SKM-1 treated with dmso at 0.1 percent for 144 hours (cell line): ENCODE data around the gene HPCA.

Experiments
- DNase-seq: peaks from one replicate; lab custom pipeline; 2025; ENCODE audit not compliant: unreplicated experiment; lab: John Stamatoyannopoulos, UW

Gene HPCA

DNA sequence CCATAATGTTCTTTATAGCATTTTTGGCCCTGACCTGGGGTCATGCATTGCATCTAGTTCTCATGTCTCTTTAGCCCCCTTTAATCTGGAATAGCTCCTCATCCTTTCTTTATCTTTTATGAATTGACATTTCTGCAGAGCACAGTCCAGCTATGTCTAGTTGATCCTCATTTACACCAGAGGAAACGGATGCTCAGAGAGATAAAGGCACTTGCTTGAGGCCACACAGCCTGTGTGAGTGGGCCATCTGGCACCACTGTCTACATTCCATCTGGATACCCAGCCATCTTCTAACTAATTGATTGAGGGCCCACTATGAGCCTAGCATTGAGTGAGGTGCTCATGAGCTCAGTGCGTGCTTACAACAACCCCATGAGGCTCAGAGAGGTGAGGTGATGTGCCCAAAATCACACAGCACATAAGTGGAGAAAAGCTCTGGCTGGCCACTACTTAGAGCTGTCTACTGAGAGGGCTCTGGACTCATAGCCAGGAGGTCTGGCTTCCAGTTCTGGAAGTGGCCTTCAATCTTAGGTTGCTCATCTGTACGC is 3.5 kb downstream of the HPCA start:
- DNase-seq: no peak

DNA sequence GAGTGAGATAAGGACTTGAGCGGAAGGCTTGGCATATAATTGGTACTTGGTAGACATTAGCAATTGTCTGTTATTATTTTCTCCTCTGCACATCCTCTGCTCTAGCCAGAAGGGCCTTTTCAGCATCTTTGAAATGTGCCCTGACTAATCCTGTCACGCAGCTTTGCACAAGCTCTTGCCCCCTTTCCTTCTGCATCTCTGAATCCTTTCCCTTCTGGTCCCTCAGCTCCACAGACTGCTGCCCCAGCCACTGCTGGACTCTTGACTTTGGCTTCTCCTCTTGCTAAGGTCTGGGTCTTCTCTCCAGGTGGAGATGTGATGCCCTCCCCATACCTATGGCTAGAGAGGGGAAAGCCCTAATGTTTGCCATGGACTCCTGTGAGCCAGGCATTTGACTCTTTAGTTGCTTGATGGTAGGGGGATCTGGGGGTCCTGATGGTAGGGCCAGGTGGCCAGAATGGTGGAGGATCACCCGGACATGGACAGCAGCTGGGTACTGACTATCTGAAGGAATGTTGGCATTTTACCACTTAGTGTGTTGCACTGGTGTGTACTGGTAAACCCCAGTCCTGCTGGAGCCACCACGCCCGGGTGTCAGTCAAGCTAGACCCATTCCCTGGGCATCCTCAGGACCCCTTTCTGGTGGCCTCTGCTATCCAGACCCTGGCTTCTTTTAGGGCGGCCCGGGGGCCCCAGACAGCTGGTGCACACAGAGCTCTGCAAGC is 4.4 kb downstream of the HPCA start:
- no peak for DNase-seq

DNA sequence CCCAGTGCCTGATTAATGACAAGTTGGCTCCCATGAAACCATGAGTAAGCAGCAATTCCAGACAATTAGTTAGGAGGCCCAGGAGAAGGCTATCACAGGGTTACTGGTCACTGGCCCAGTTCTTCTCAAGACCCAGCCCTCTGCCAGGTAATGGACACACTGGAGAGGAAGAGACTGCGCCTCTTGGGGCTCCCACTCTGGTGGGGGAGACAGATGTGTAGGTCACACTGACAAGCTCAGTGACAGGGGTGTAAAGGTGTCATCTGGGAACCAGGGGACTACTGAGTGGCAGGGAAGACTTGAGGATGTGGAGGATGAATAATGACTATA is 4.9 kb downstream of the HPCA start:
- DNase-seq: no peak

DNA sequence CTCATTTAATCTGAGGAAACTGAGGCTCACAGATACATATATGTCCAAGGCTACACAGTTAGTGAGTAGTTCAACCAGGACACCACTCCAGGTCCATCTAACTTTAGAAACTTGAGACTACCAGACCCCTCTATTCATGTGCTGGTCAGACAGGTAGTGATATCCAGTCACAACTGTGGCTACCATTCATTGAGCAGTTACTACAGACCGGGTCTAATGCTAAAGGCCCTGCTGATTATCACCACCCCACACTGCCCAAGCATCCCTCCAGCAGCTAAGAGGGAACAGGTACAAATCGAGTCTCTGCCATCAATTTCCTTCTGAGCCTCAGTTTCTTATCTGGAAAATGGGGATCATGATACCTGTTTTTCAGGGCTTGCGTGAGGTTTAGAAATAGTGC is 5.3 kb downstream of the HPCA start:
- no peak for DNase-seq

DNA sequence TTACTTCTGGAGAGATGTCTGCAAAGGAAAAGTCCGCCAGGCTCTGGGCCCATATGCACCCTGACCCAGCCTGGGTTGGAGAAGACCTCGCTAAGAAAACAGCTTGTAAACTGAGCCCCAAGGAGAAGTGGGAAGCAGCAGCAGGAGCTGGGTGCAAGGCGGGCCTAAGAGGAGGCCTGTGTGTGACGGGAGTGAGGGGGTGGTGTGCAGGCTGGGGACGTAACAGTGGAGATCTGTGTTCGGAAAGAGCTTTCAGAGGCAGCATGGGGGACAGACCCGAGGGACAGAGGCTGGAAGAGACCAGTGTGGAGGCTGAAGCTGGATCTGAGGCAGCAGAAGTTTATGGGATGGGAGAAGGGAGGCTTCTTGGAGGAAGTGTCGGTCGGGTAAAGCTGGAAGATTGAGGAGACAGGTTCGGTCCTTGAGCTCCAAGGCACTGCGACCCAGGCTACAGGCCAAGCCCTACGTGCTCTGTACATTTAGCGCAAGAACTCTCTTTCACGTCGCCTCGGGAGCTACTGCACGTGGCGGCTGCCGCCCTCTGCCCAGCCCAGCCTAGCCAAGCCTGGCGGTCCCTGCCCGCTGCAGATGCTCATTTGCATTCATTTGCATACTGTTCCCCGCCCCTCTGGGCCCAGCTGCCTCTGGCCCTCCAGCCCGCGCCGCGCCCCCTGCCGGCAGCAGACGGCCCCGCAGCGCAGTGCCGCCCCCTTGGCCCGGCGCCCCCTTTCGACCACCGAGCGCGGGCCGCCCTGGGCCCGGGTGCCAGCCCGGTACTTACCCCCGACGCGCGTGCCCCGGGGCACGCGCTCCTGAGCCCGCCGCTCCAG is 6.3 kb downstream of the HPCA start:
- no peak for DNase-seq

DNA sequence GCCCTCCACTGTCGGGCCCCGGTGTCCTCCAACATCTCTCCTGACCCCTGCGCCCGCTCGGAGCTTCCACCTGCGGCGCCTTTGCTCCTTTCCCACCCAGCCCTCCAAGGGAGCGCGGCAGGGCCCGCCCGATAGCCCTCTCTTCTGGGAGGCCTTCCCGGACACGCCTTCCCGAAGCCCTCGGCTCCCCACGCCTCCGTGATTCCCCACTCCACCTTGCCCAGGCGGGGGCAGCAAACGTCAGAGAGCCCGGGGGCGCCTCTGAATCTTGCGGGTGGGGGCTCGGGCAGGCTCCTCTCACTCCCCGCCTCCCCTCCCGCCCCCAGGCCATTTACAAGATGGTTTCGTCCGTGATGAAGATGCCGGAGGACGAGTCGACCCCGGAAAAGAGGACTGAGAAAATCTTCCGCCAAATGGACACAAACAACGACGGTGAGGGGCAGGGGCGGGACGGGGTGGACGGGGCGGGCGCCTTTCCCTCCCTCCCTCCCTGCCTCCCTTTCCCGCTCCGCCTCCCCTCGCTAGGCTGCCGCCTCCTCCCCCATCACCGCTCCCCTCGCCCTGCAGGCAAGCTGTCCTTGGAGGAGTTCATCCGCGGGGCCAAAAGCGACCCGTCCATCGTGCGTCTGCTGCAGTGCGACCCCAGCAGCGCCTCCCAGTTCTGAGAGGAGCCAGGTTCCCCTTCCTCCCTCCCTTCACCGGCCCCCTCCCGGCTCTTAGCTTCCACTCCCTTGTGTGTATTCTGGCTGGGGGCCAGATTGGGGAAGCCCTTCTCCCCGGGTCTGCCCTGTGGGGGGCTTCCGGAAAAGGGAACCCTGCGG is 7.1 kb downstream of the HPCA start:
- no peak for DNase-seq

DNA sequence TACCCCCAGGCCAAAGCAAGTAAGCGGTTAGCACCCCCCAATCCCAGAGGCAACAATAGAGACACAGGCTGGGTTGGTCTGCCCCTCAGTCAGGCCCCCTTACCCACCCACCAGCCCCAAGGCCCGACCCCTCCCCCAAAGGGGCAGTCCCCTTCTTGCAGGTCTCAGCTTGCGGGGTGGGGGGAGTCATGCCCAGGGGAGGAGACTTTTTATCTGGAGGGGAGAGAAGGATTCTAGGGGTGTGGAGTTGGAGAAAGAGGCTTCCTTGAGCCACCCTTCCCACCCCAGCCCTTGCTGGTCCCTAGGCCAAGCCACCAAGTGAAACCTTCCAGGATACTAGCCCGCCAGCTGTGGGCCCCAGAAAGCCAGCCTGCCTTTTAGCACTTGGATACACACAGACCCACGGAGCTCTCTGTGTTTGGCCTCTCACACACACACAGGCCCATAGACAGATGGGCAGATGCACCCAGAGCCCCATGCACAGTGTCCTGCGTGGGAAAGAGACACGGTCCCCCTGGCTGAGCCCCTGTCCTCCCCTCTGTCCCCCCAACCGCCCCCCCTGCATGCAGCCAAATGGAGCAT is 7.8 kb downstream of the HPCA start:
- no peak for DNase-seq

DNA sequence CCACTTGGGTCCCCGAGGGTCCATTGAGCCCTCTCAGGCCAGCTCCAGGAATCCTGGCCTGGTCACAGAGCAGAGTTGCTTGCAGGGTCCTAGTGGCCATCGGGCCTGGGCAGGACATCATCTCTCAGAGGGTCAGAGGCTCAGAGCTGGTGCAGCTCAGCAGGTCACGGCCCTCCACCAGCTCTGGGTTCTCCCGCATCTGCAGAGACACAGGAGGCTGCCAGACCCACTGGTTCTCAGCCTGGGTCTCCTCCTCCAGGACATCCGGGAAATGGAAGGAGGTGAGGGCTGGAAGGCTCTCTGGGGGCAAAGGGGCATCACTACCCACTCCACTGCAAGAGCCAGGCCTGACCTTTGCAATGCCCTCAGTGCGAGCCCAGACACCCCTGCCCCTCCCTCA is 8.4 kb downstream of the HPCA start:
- DNase-seq: no peak

DNA sequence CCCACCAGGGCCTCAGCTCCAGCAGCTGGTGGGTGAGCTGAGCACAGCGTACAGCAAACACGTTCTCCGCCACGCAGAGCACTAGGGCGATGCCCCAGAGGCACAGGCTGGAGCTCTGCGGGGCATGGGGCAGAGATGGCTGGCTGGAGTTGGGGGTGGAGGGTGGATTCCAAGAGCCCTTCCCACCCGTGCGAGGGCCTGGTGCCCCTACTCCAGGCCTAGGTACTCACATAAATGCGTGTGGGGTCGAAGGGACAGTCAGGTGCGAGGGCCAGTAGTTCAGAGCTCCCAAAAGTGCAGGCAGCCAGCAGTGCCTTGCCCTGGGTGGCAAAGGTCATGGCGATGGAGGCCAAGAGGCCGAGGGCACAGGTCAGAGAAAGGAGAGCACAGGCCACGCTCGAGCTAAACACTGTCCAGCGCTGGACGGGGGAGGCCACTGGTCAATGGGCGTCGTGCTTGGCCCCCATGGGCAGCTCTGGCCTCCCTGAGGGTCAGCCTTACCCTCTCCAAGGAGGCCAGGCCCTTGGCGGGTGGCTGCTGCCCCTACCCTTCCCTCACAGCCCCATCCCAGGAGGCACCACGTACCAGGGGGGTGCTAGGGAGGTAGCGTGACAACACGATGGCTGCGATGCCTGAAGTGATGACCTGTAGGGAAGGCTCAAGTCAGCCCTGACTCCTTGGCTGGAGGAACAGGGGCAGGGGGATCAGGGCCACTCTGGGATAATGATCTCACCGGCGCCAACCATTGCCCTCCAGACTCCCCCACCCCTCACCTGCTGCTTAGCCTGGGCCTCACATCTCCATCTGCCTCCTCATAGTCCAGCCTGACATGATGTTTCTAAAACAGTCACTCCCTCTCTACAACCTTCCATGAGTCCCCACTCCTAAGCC is 9.3 kb downstream of the HPCA start:
- DNase-seq: no peak

DNA sequence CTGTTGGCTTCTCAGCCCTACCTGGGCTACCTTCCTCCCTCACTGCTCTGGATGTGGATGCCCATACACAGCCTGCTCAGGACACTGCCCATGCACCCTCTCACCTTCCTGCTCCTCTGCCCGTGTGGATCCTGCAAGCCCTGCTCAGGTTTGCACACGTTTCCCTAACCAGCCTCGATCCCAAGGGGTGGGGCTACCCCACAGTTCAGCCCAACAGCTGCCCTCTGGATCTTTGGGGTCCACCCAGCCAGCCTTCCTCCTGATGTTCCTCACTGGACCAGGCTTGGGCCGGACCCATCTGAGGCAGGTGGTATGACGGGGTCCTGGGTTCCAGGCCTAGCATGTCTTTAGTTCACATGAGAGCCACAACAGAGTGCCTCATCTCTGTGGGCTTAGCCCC is 10.2 kb downstream of the HPCA start:
- no peak for DNase-seq

DNA sequence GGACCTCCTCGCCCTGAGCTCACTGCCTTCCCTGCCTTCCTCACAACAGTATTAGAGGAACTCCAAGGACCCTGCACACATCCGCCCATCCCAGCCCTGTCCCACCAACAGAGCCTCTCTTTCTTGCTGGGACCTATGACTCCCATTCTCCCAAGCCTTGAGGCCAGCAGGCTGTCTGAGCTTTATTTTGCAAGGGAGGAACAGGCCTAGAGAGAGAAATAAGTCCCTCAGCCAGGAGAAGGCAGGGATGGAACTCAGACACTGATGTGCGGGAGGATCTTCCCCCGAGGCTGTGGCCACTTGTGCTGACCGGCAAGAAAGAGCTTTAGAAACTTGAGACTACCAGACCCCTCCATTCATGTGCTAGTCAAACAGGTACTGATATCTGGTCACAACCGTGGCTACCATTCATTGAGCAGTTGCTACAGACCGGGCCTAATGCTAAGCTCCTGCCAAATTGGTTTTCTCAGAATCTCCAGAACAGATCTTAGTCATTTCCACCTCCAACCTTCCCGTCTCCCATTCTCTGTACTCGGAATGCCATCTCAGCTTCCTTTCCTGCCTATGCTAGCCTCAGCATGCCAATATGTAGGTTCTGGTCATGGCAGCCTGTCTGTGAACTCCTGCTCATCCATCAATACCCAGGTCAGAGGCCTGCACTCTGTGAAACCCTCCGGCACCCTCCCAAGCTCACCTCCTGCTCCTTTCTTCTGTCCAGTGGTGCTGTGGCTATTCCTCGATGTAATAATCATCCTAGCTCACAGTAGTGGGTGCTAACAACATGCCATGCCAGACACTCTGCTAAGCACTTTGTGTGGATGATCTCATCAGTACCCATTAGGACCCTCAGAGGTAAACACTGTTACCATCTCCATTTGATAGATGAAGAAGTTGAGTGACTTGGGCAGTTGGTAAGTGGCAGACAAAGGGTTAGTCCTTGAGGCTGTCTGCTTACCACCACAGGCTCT is 11.1 kb downstream of the HPCA start:
- DNase-seq: no peak

DNA sequence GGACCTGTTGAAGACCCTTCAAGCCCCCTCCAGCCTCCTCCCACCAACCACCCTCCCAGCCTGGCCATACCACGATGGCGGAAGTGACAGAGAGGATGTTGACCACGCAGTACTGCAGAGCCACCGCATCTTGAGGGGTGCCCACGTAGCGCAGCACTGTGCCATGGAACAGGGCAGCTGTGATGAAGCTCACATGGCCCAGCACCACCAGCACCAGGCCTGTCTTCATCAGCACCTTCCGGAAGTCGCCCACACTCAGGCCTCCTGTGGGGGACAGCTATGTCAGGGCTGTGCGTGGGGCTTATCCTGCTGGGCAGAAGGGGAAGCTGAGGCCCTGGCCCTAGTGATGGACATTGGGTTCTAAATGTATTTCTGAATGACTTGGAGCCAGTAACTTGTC is 11.8 kb downstream of the HPCA start:
- no peak for DNase-seq

DNA sequence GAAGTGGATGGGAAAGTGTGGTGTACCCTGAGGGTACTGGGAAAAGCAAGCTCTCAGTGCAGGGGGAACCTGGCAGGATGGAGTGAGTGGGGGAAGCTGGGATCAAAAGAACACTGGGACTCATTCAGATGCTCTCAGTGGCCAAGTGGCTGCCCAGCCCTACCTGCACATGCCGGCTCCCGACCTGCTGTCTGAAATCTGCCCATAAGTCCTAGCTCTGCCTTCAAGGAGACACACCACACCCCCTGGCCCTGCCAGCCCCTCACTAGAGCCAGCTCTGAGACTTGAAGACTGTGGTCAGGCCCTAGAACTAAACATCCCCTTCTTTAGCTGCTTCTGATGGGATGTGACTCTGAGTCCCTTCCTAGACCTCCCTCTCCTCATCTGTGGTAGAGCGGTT is 12.7 kb downstream of the HPCA start:
- no peak for DNase-seq

DNA sequence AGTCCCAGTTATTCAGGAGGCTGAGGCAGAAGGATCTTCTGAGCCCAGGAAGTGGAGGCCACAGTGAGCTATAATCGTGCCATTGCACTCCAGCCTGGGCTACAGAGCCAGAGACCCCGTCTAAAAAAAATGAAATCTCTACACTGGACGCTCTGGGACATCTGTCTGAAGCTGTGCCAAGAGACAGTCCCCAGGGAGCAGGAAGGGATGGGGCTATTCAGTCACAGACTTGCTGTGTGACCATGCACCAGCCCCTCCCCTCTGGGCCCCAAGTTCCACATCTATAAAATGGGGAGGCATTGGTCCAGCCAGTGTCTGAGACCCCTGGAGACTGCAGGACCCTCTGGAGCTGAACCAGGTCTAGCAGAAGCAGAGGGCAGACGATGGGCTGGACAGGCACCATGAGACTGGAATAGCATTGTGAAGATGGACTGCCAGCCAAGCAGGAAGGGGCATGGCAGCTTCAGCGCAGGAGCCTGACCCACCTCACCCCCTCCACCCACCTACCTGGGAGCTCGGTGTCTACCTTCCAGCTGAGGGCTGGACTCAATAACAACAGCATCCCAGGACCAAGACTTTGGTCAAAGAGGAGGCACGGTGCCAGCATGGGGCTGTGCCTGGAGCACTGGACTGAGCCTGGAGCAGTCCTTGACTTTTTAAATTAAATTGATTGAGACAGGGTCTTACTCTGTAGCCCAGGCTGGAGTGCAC is 13.4 kb downstream of the HPCA start:
- DNase-seq: no peak

DNA sequence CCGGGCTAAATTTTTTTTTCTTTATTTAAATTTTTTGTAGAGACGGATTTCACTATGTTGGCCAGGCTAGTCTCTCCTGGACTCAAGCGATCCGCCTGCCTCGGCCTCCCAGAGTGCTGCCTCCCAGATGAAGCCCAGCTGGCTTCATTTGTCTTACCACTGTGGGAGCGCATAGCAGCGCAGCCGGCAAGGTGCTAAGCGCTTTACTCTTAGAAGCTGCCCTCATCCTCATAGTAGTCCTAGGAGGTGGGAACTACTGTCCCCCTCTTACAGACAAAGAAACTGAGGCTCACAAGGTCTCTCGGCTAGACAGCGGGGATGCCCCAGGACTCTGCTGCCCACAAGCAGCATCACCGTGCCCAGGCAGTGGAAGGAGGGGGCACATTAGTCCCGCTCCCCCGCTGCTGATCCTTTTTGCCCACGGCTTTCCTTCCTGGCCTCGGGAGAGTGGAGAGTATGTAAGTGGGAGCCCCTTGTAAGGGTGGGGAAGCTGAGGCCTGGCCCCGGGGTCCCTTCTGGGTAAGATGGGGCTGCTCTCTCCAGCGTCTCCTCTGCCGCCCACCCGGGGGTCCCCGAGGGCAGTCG is 14.2 kb downstream of the HPCA start:
- DNase-seq: no peak

DNA sequence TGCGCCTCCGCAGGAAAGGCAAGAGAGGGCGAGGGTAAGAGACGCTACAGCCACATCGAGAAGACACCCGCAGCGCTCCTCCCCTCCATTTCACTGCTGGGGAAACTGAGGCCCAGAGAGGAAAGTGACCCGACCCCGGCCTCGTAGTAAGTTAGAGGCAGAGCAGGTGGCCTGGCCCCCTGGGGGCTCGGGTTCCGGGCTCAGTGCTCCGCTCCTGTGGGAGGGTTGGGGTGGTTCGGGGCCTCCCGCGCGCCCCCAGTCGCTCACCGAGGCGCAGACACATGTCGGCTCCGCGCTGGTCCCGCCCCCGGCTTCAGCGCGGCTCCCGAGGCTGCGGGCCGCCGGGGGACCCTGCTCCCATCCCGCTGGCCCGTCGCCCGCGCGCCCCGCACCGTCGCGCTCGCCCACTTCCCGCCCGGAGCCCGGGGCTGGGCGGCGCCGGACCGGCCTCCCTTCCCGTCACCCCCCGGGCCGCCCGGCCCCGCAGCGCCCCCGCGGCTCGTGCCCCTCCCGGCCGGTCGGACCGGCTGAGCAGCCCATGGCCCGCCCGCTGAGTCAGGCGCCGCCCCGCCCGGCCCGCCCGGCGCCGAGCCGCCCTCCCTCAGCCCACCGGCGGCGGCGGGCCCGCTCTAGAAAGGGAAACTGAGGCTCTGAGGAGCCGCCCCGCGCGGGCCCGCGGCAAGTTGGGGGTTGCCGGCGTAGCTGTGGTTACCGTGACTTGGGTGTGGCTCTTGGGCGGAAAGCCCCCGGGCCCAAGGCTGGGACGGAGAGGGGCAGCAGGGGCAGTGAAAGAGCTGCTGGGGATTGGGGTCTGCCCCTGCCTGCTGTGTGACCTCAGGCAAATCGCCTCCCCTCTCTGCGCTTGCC is 14.9 kb downstream of the HPCA start, which contains the start of gene TMEM54:
TMEM54 (minus strand) TSS at position 434 of the 867 bp plus-strand sequence; CDS start at position 283, 151 bp downstream.
- no peak for DNase-seq
